Activated CD4-positive, alpha-beta T cell treated with anti-CD3 and anti-CD28 coated beads for 36 hours (primary cell): ENCODE data around the gene TXN. TPM values are rescaled to one million over a fixed set of nuclear protein-coding genes. Genes with fewer than 3 reads are reported as not detected.

ENCODE experiments used
- ATAC-seq: fragments of 200-7000 bp; cut with Tn5 transposase; one replicate; pipeline ENCODE4 v1.10.0; 2021; ENCODE audit warnings: mild to moderate bottlenecking, moderate library complexity
- CTCF ChIA-PET: fragments of 350-600 bp; sonication (Branson Sonifier 250); formaldehyde crosslinking; loops from one replicate; lab custom pipeline; 2021; ENCODE audit warnings: antibody characterized with exemption; lab: Charles Lee
- POLR2A ChIA-PET: fragments of 350-600 bp; sonication (Branson Sonifier 250); formaldehyde crosslinking; loops from one replicate; lab custom pipeline; 2021; ENCODE audit warnings: antibody characterized with exemption, inconsistent platforms; lab: Charles Lee
- DNase-seq: peaks from one replicate; pipeline ENCODE4 v3.0.0-alpha.2; 2020
- H3K27ac Mint-ChIP-seq: one replicate; pipeline ENCODE4 v1.8.0; 2021; ENCODE audit warnings: mixed read lengths
- H3K27me3 Mint-ChIP-seq: one replicate; pipeline ENCODE4 v1.8.0; 2021; ENCODE audit warnings: mixed read lengths
- H3K36me3 Mint-ChIP-seq: one replicate; pipeline ENCODE4 v1.8.0; 2021; ENCODE audit warnings: low read depth, mixed read lengths
- H3K4me1 Mint-ChIP-seq: one replicate; pipeline ENCODE4 v1.8.0; 2021; ENCODE audit warnings: mixed read lengths
- H3K4me3 Mint-ChIP-seq: one replicate; pipeline ENCODE4 v1.8.0; 2021; ENCODE audit warnings: mild to moderate bottlenecking, moderate library complexity, mixed read lengths
- H3K9me3 Mint-ChIP-seq: one replicate; pipeline ENCODE4 v1.8.0; 2021; ENCODE audit warnings: low read depth, mixed read lengths
- intact Hi-C, 2 experiments: fragments of 100-400 bp; cut with DNase I in 1 of 2; cut with micrococcal nuclease in 1 of 2; formaldehyde crosslinking; loops; one replicate each; pipeline versions ENCODE4 v1.14.2 to v1.15.1; 2022 to 2024; cut with DNase I, micrococcal nuclease
- total RNA-seq, 2 experiments: library from RNA; stranded (reverse); gene quantifications; one replicate each; pipeline ENCODE4 v1.2.3, GENCODE V29; 2021

Gene TXN
- 100 to 1,000 TPM; 449 to 553 TPM for total RNA-seq

- Mint-ChIP-seq H3K27ac (peak within 1 kb of the TSS; percentile 99), H3K4me1 (peaks cover 60% of the 10 kb centered on the region), H3K27me3 (no peaks in the 10 kb centered on the region), H3K36me3 (peaks cover 38% of the 10 kb centered on the region), H3K4me3 (peak within 1 kb of the TSS; percentile 95), H3K9me3 (no peaks in the 10 kb centered on the region)
- ChIA-PET CTCF (interaction anchor here (0.7 to 1.4 kb wide), 4 partner anchors 23 to 402 kb away, joined by 3 to 4 read pairs (median 4); no protein-coding TSS in a partner anchor), POLR2A (interaction anchor here (0.6 to 1.6 kb wide), 7 partner anchors 14 to 401 kb away, joined by 3 to 6 read pairs (median 3); no protein-coding TSS in a partner anchor)
- peak; percentile 94 for DNase-seq
- peak; percentile 77 for ATAC-seq
- intact Hi-C loops, result loop anchor here (1.0 to 10.0 kb wide), 14 partner anchors 108 to 1668 kb away; partner anchors contain the start of genes CTNNAL1 (in 1 of the 2), DNAJC25 (in 1 of the 2) and TMEM245 (in 1 of the 2)
Measured at GRCh38 chr9:110256380-110257096, at the start of gene TXN. TSS of gene TXN (minus strand) at chr9:110256507. CDS start at chr9:110256435, 72 bp downstream.

GRCh38 chr9:110303133-110303532, 46.8 kb upstream of the TXN start:
- intact Hi-C loops, result no loop called here
- no peaks in the 10 kb centered on the region for H3K4me1 Mint-ChIP-seq

GRCh38 chr9:110298043-110298605, 41.8 kb upstream of the TXN start:
- H3K27me3 Mint-ChIP-seq, result peaks cover 5% of the 10 kb centered on the region
- no peaks in the 10 kb centered on the region for H3K36me3 Mint-ChIP-seq
- H3K4me1 Mint-ChIP-seq, result no peaks in the 10 kb centered on the region
- intact Hi-C loops, result no loop called here
- ATAC-seq, result no peak
- no peak overlapping the region for H3K4me3 Mint-ChIP-seq
- CTCF ChIA-PET, result interaction anchor here (0.7 to 0.9 kb wide), 2 partner anchors 9 to 905 kb away, joined by 3 to 4 read pairs; no protein-coding TSS in a partner anchor
- POLR2A ChIA-PET, result no interaction called here
- H3K27ac Mint-ChIP-seq, result no peak overlapping the region
- no peak for DNase-seq
- no peaks in the 10 kb centered on the region for H3K9me3 Mint-ChIP-seq

More at GRCh38 chr9:110303133-110303532, 46.8 kb upstream of the TXN start:
- Mint-ChIP-seq H3K9me3 (no peaks in the 10 kb centered on the region), H3K27ac (no peak overlapping the region), H3K4me3 (no peak overlapping the region), H3K27me3 (peaks cover 5% of the 10 kb centered on the region), H3K36me3 (no peaks in the 10 kb centered on the region)
- CTCF ChIA-PET, result interaction anchor here (0.6 kb wide), 2 partner anchors 84 to 771 kb away, joined by 3 read pairs; no protein-coding TSS in a partner anchor
- ATAC-seq (no peak), DNase-seq (no peak)
- POLR2A ChIA-PET, result no interaction called here

GRCh38 chr9:110293248-110293647, 36.9 kb upstream of the TXN start:
- Mint-ChIP-seq H3K4me1 (no peaks in the 10 kb centered on the region), H3K36me3 (no peaks in the 10 kb centered on the region), H3K27ac (no peak overlapping the region), H3K27me3 (peaks cover under 1% of the 10 kb centered on the region), H3K4me3 (no peak overlapping the region), H3K9me3 (no peaks in the 10 kb centered on the region)
- intact Hi-C loops, result no loop called here
- no peak for DNase-seq
- CTCF ChIA-PET, result no interaction called here
- ATAC-seq, result no peak
- POLR2A ChIA-PET, result no interaction called here

- intact Hi-C loops, result no loop called here
- no peaks in the 10 kb centered on the region for H3K36me3 Mint-ChIP-seq
- ATAC-seq (no peak), DNase-seq (no peak)
- H3K27me3 Mint-ChIP-seq, result no peaks in the 10 kb centered on the region
- POLR2A ChIA-PET, result no interaction called here
- no peaks in the 10 kb centered on the region for H3K9me3 Mint-ChIP-seq
- no peaks in the 10 kb centered on the region for H3K4me1 Mint-ChIP-seq
- H3K4me3 Mint-ChIP-seq, result no peak overlapping the region
- H3K27ac Mint-ChIP-seq, result no peak overlapping the region
- CTCF ChIA-PET, result interaction anchor here (0.6 kb wide), 1 partner anchor 91 kb away, joined by 4 read pairs; no protein-coding TSS in a partner anchor
Measured at GRCh38 chr9:110291921-110292557, 35.7 kb upstream of the TXN start.

- Mint-ChIP-seq H3K27me3 (peaks cover 2% of the 10 kb centered on the region), H3K9me3 (no peaks in the 10 kb centered on the region), H3K27ac (no peak overlapping the region), H3K36me3 (no peaks in the 10 kb centered on the region), H3K4me3 (no peak overlapping the region), H3K4me1 (peaks cover 2% of the 10 kb centered on the region)
- ChIA-PET CTCF (no interaction called here), POLR2A (no interaction called here)
- no peak for DNase-seq
- ATAC-seq, result no peak
- intact Hi-C loops, result no loop called here
Measured at GRCh38 chr9:110290001-110290400, 33.7 kb upstream of the TXN start.

GRCh38 chr9:110288503-110288902, 32.2 kb upstream of the TXN start:
- Mint-ChIP-seq H3K27ac (no peak overlapping the region), H3K36me3 (no peaks in the 10 kb centered on the region), H3K4me1 (peaks cover 2% of the 10 kb centered on the region), H3K27me3 (peaks cover 3% of the 10 kb centered on the region), H3K9me3 (no peaks in the 10 kb centered on the region), H3K4me3 (no peak overlapping the region)
- DNase-seq, result no peak
- ChIA-PET CTCF (no interaction called here), POLR2A (no interaction called here)
- intact Hi-C loops, result no loop called here
- ATAC-seq, result no peak

GRCh38 chr9:110287289-110287680, 31.0 kb upstream of the TXN start:
- Mint-ChIP-seq H3K27me3 (peaks cover 4% of the 10 kb centered on the region), H3K4me1 (peaks cover 2% of the 10 kb centered on the region), H3K4me3 (no peak overlapping the region), H3K36me3 (no peaks in the 10 kb centered on the region), H3K27ac (no peak overlapping the region), H3K9me3 (no peaks in the 10 kb centered on the region)
- intact Hi-C loops, result no loop called here
- no peak for DNase-seq
- ChIA-PET POLR2A (interaction anchor here (0.6 to 0.7 kb wide), 2 partner anchors 152 to 218 kb away, joined by 3 read pairs; no protein-coding TSS in a partner anchor), CTCF (interaction anchor here (1.0 kb wide), 1 partner anchor 10 kb away, joined by 3 read pairs; no protein-coding TSS in a partner anchor)
- no peak for ATAC-seq

- no peak overlapping the region for H3K27ac Mint-ChIP-seq
- POLR2A ChIA-PET, result no interaction called here
- no peaks in the 10 kb centered on the region for H3K9me3 Mint-ChIP-seq
- peaks cover 4% of the 10 kb centered on the region for H3K27me3 Mint-ChIP-seq
- intact Hi-C loops, result no loop called here
- H3K4me1 Mint-ChIP-seq, result peaks cover 2% of the 10 kb centered on the region
- CTCF ChIA-PET, result no interaction called here
- DNase-seq, result no peak
- no peak for ATAC-seq
- no peak overlapping the region for H3K4me3 Mint-ChIP-seq
- no peaks in the 10 kb centered on the region for H3K36me3 Mint-ChIP-seq
Measured at GRCh38 chr9:110284211-110284844, 28.0 kb upstream of the TXN start.

- intact Hi-C loops, result no loop called here
- no peak overlapping the region for H3K27ac Mint-ChIP-seq
- no peaks in the 10 kb centered on the region for H3K36me3 Mint-ChIP-seq
- H3K4me3 Mint-ChIP-seq, result no peak overlapping the region
- H3K9me3 Mint-ChIP-seq, result no peaks in the 10 kb centered on the region
- peaks cover 7% of the 10 kb centered on the region for H3K27me3 Mint-ChIP-seq
- H3K4me1 Mint-ChIP-seq, result peaks cover 3% of the 10 kb centered on the region
- ATAC-seq (no peak), DNase-seq (no peak)
- CTCF ChIA-PET, result no interaction called here
- POLR2A ChIA-PET, result no interaction called here
Measured at GRCh38 chr9:110283751-110284150, 27.4 kb upstream of the TXN start.

GRCh38 chr9:110282739-110283081, 26.4 kb upstream of the TXN start:
- DNase-seq (no peak), ATAC-seq (no peak)
- peaks cover 8% of the 10 kb centered on the region for H3K4me1 Mint-ChIP-seq
- peaks cover 8% of the 10 kb centered on the region for H3K27me3 Mint-ChIP-seq
- H3K36me3 Mint-ChIP-seq, result no peaks in the 10 kb centered on the region
- H3K4me3 Mint-ChIP-seq, result no peak overlapping the region
- intact Hi-C loops, result no loop called here
- POLR2A ChIA-PET, result no interaction called here
- H3K9me3 Mint-ChIP-seq, result no peaks in the 10 kb centered on the region
- no peak overlapping the region for H3K27ac Mint-ChIP-seq
- CTCF ChIA-PET, result interaction anchor here (1.2 kb wide), 1 partner anchor 64 kb away, joined by 4 read pairs; no protein-coding TSS in a partner anchor
